Measurements from ENCODE around the gene ZNF512B.

Gene ZNF512B

GRCh38 chr20:63974402-63975200 is 4.9 kb upstream of the ZNF512B start:
- Histone ChIP-seq H3K9me2 (replicated peaks; ENCODE audit: insufficient read depth, low read length) (no peaks in the 10 kb centered on the region), H2AFZ (ENCODE audit: low read length) (no peak overlapping the region), H3K4me3 (ENCODE audit: low read length) (no peak overlapping the region), H3K4me2 (ENCODE audit: low read depth, low read length) (no peak overlapping the region), H3K27me3 (replicated peaks; ENCODE audit: insufficient read depth, low read length) (peaks cover 5% of the 10 kb centered on the region; the same call in 1 of the 2 replicates), H3K9me3 (replicated peaks; ENCODE audit: insufficient read depth, low read length) (no peaks in the 10 kb centered on the region), H3K36me3 (replicated peaks; ENCODE audit: insufficient read depth, low read length) (no peaks in the 10 kb centered on the region), H3K79me2 (ENCODE audit: low read length) (no peaks in the 10 kb centered on the region), H3K4me1 (ENCODE audit: low read length) (peaks cover 3% of the 10 kb centered on the region; the same call in 1 of the 2 replicates), H3K9ac (ENCODE audit: low read length) (no peak overlapping the region), H3F3A (ENCODE audit: insufficient read depth, low read length) (peaks cover 6% of the 10 kb centered on the region), H3K27ac (ENCODE audit: low read length) (no peak overlapping the region), H4K20me1 (ENCODE audit: insufficient read depth, low read length) (no peaks in the 10 kb centered on the region)
- TF ChIP-seq EZH2phosphoT487 (IDR thresholded peaks at IDR 0.05; ENCODE audit: low read length) (no peak), CTCF (IDR thresholded peaks at IDR 0.05; ENCODE audit: low read length) (no peak), EZH2 (optimal IDR thresholded peaks at IDR 0.05; ENCODE audit: low read depth, low read length) (no peak)
- no peak for DNase-seq

- peak overlapping the region; percentile 69; the same call in 1 of the 2 replicates for H2AFZ ChIP-seq (ENCODE audit: low read length)
- peaks cover 5% of the 10 kb centered on the region; the same call in 1 of the 2 replicates for H3K27me3 ChIP-seq (replicated peaks; ENCODE audit: insufficient read depth, low read length)
- peaks cover 4% of the 10 kb centered on the region for H3K79me2 ChIP-seq (ENCODE audit: low read length)
- H3K27ac ChIP-seq (ENCODE audit: low read length): no peak overlapping the region
- H3F3A ChIP-seq (ENCODE audit: insufficient read depth, low read length): peaks cover 1% of the 10 kb centered on the region; the same call in 1 of the 2 replicates
- H3K9me2 ChIP-seq (replicated peaks; ENCODE audit: insufficient read depth, low read length): no peaks in the 10 kb centered on the region
- H3K4me2 ChIP-seq (ENCODE audit: low read depth, low read length): peak overlapping the region; percentile 93
- no peaks in the 10 kb centered on the region for H3K9me3 ChIP-seq (replicated peaks; ENCODE audit: insufficient read depth, low read length)
- H3K4me1 ChIP-seq (ENCODE audit: low read length): peaks cover 5% of the 10 kb centered on the region
- no peak for TF ChIP-seq EZH2phosphoT487 (IDR thresholded peaks at IDR 0.05; ENCODE audit: low read length)
- peak; percentile 97 for TF ChIP-seq CTCF (IDR thresholded peaks at IDR 0.05; ENCODE audit: low read length)
- peak; percentile 85 for DNase-seq
- H3K4me3 ChIP-seq (ENCODE audit: low read length): peak overlapping the region; percentile 48
- H4K20me1 ChIP-seq (ENCODE audit: insufficient read depth, low read length): no peaks in the 10 kb centered on the region
- no peaks in the 10 kb centered on the region for H3K36me3 ChIP-seq (replicated peaks; ENCODE audit: insufficient read depth, low read length)
- peak overlapping the region; percentile 22; the same call in 1 of the 2 replicates for H3K9ac ChIP-seq (ENCODE audit: low read length)
Measured at GRCh38 chr20:63973636-63974401, 4.1 kb upstream of the ZNF512B start.

- Histone ChIP-seq H3F3A (ENCODE audit: insufficient read depth, low read length) (no peaks in the 10 kb centered on the region; the same call in 1 of the 2 replicates), H3K27ac (ENCODE audit: low read length) (no peak overlapping the region), H3K4me1 (ENCODE audit: low read length) (peaks cover 9% of the 10 kb centered on the region), H4K20me1 (ENCODE audit: insufficient read depth, low read length) (no peaks in the 10 kb centered on the region), H3K36me3 (replicated peaks; ENCODE audit: insufficient read depth, low read length) (no peaks in the 10 kb centered on the region), H3K27me3 (replicated peaks; ENCODE audit: insufficient read depth, low read length) (peaks cover 5% of the 10 kb centered on the region; the same call in 1 of the 2 replicates), H3K9me2 (replicated peaks; ENCODE audit: insufficient read depth, low read length) (no peaks in the 10 kb centered on the region), H3K4me2 (ENCODE audit: low read depth, low read length) (peak overlapping the region; percentile 93; the same call in 1 of the 2 replicates), H3K9me3 (replicated peaks; ENCODE audit: insufficient read depth, low read length) (no peaks in the 10 kb centered on the region), H3K9ac (ENCODE audit: low read length) (no peak overlapping the region), H3K4me3 (ENCODE audit: low read length) (no peak overlapping the region), H3K79me2 (ENCODE audit: low read length) (peaks cover 8% of the 10 kb centered on the region), H2AFZ (ENCODE audit: low read length) (no peak overlapping the region)
- DNase-seq: no peak
- TF ChIP-seq EZH2 (optimal IDR thresholded peaks at IDR 0.05; ENCODE audit: low read depth, low read length): no peak
- no peak for TF ChIP-seq EZH2phosphoT487 (IDR thresholded peaks at IDR 0.05; ENCODE audit: low read length)
- no peak for TF ChIP-seq CTCF (IDR thresholded peaks at IDR 0.05; ENCODE audit: low read length)
Measured at GRCh38 chr20:63973160-63973479, 3.4 kb upstream of the ZNF512B start.

Data from MM.1S (cell line).